Activated CD4-positive, CD25-positive, alpha-beta regulatory T cell treated with anti-CD3 and anti-CD28 coated beads, Interleukin-2, amount 50 U/mL, for 24 hours (primary cell): ENCODE measurements around the gene VPS52.
"Not testable (repeated sequence)": the region's sequence is repeated elsewhere in the genome, so short reads cannot be mapped to it uniquely, and the experiment has no call there.

ENCODE experiments used
- ATAC-seq, 2 donors: fragments of 150-1000 bp; cut with Tn5 transposase; one replicate each; pipeline ENCODE4 v1.10.0; 2021; ENCODE audit warnings: mild to moderate bottlenecking in 1 of 2, moderate library complexity in 1 of 2

VPS52 gene

DNA sequence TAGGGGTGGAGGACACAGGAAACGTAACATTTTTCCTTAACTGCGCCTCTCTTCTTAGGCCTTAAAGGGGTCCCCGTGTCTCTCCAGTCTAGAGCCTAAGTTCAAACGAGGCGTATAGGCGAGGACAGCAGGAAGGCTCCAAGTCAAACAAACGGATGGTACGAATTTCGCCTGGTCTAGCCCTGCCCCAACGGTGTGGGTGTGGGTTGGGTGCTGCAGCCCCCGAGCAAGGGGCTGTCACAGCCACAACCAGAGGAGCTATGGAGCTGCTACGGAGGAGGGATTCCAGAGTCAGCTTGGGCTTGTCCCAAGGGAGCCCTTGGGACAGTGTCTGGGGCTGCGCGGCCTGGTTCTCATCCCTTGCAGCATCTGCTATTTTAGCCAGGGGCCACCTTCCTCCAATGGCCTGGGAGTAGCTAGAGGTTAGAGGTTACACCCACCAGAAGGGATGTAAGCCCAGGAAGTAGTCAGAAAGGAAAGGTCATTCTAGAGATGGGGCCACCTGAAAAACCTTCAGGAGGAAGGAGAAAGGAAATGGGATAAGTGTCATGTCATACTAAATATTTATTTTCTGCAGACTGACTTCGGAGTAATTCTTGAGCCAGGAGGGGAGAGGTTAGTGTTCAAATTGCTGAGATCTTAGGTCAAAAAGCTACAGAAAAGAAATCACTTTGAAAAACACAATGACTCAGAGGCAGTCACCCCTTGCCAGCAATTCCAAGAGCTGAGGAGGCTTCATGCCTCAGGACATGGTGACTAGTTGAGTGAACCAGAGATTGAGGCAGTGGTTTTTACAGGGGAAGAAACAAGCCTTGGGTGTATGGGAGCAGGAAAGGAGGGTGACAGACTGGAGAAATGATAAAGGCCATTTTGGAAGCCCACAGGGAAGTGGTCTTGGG is 21.7 kb downstream of the VPS52 start:
- no peak for ATAC-seq

DNA sequence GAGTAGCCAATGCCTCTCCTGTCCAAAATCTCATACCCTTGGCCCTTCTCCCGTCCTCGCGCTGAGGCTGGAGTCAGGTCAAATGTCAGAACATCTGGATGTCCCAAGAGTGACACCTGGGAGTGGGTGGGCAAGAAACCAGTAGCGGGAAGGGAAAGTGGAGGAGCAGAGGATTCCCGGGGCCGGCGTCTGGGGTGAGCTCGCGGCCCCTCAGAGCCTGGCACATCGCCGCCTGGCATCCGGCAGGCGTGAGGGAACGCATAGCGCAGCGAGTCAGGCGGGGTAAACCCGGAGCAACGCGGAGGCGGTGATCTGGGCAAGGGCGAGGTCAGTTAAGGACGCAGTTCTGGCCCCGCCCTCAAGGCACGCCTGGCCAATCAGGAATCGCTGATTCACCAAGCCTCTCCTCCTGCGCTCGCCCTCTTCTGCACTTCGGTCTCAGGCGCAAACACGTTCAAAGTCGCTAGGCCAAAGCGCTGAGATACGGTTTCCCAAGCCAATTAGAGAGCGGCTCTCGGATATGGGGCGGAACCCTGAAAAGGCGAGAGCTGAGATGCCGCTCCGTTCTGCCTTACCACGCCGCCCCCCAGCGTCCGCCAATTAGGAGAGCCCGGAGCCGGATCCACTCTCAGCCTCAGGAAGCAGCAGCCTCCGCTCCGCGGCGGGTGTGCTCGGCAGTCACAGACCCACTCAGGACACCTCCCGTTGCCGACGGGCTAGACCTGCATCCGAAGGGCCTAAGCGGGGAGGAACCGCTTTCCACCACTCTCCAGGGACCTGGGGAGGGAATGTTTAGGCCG is 22.5 kb downstream of the VPS52 start:
- ATAC-seq = peak; percentile 93 to 95

GRCh38 chr6:33248643-33248931 is 23.1 kb downstream of the VPS52 start:
- peak; percentile 3 to 6 for ATAC-seq

GRCh38 chr6:33247977-33248642 is 23.6 kb downstream of the VPS52 start:
- ATAC-seq = peak; percentile 32 to 45

- ATAC-seq = no peak
These were observed 28.2 kb downstream of the VPS52 start for GRCh38 chr6:33243476-33243875.

DNA sequence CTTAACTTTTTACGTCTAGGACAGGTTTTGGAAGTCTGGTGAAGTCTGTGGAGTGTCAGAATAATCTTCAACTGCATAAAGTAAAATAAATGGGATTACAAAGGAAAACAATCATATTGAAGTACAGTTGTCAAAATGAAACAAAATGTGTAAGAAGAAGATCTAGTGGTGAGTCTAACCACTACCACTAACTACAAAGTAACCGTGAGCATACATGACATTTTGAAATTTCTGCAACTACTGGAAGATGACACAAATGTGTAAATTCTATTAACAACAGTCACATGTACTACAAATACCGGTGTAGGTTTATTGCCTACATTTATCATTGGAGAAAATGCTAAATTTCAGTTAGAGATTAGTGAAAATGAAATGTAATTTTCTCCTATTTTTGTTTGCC is 29.7 kb downstream of the VPS52 start:
- peak; percentile 89 to 91 for ATAC-seq

DNA sequence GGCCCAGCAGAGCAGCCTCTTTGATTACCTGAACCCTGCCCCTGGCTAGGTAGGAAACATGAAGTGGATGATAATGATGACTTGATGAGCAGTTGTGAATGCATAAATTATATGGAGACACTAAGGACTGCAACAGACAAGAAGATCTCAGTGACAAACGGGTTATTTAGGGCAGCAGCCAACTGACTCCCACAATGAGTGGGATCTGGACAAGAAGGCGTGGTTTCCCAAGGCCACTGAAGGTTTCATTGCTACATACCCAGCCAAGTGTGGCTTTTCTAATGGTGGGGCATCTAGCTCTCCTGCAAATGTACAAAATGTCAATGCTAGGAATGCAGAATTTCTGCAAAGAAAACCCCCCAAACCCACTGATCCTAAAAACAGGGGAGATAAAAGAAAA is 33.9 kb downstream of the VPS52 start:
- no peak for ATAC-seq

DNA sequence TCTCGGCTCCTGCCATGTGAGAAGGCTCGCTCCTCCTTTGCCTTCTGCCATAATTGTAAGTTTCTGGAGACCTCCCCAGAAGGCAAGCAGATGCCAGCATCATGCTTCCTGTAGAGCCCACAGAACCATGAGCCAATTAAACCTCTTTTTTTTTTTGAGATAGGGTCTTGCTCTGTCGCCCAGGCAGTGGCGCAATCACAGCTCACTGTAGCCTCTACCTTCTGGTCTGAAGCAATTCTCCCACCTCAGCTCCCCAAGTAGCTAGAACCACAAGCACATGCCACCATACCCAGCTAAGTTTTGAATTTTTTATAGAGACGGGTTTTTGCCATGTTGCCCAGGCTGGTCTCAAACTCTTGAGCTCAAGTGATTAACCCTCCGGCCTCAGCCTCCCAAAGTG is 34.8 kb downstream of the VPS52 start:
- no peak for ATAC-seq

- no peak for ATAC-seq
These were observed 35.3 kb downstream of the VPS52 start for GRCh38 chr6:33236328-33236727.

GRCh38 chr6:33235221-33235634 is 36.4 kb downstream of the VPS52 start:
- no peak for ATAC-seq

GRCh38 chr6:33226503-33227120 is 45.1 kb downstream of the VPS52 start:
- ATAC-seq = not testable (repeated sequence)

GRCh38 chr6:33217681-33218080 is 54.0 kb downstream of the VPS52 start:
- ATAC-seq = no peak

DNA sequence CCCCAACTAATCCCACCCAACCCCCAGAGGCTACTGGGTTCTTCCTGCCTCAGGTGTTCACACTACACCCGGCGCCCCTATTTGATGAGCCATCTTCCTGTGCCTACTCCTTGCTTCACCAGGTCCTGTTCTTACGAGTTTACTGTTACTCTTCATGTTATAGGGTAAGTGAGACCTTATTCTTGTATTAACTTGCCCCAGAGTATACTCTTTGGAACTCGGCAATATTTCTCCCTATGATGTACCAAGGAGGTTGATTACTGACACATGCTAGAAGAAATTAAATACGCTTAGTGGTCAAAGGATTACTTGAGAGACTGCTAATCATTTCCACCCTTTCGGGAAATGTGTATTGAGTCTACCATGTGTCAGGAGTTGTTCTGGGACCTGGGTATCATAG is 54.4 kb downstream of the VPS52 start:
- ATAC-seq = no peak

- ATAC-seq = no peak
These were observed 55.5 kb downstream of the VPS52 start for GRCh38 chr6:33216117-33216649.

DNA sequence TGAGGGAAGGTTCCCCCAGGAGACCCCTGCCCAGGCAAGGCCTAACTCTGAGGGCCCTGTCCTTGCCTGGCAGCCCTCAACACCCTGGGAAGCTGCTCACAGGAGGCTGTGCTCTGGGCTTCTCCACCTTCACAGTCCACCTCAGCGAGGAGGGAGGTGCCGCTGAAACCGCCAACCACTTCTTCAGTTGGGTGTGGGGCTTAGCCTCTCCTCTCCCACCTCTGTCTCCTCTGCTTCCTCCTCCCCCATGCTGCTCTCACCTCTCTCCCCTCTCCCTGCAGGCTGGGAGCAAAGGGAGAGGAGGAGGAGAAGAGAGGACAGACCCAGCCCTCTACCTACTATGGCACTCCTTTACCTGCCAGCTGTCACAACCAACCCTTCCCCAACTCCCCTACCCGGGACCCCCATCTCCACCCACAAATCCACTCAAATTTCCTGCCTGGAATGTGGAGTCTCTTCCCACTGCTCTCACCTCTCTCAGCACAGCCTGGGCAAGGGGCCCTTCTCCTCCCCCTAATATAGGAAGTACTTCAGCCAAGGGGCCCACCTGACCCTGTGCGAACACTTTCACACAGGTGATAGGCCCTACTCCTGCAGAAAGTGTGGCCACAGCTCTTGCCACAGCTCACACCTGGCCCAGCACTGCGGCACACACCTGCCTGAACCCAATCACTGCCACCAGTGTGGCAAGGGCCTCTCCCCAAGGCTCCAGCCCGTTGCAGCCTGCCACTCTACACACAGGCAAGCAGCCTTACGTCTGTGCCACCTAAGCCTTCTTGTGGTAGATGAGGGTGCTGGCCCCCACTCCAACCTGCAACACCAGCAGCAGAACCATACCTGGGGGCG is 56.2 kb downstream of the VPS52 start:
- ATAC-seq = no peak

- ATAC-seq = no peak
These were observed 57.7 kb downstream of the VPS52 start for GRCh38 chr6:33213989-33214335.

DNA sequence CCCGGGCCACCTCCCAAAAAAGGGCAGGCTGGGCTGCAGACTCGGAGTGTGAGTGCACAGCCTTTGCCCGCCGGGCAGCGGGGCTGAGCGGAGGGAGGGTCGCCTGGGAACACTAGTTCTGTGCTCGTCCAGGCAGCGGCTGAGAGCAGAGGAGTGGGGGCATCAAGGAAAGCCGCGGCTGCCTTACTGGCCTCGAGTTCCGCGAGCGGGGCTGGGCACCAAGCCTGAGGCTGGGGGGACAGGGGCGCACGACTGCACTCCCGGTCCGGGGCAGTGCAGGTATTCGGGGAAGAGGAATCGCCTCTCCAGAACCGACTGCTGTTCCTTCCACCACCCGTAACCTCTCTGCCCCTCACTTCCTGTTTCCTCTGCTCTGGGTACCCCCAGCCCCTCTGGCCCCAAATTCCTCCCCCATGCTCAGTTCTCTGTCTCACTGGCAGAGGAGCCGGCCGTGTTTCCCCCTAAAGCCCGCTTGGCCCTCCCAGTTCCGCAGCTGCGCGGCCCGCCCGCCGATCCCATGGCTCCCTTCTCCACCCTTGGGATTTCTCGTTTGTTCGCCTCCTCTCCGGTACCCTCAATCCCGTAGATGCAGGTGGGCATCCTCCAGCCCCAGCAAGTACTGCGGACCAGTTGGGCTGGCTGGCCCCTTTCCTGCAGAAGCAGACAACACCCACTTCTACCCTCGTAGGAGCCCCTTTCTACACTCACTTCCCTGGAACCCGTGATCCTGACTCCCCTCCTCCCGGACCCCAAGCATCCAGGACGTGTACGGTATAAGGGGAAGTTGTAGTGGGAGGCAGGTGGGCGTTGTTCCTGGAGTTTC is 58.3 kb downstream of the VPS52 start:
- ATAC-seq = peak; percentile 11 to 21

- no peak for ATAC-seq
These were observed 58.9 kb downstream of the VPS52 start for GRCh38 chr6:33212857-33213165.

GRCh38 chr6:33211666-33212422 is 59.8 kb downstream of the VPS52 start:
- no peak for ATAC-seq

- no peak for ATAC-seq
These were observed 60.5 kb downstream of the VPS52 start for GRCh38 chr6:33211136-33211535.
